Measurements from ENCODE around the gene ATP6V1C2.

ATP6V1C2 gene

GRCh38 chr2:10722252-10722825 is 909 bp downstream of the ATP6V1C2 start:
- DNase-seq = no peak

- no peak for DNase-seq
Measured at GRCh38 chr2:10732924-10733565, 11.6 kb downstream of the ATP6V1C2 start.

- DNase-seq = no peak
Measured at GRCh38 chr2:10733566-10733925, 12.1 kb downstream of the ATP6V1C2 start.

GRCh38 chr2:10733980-10734379 is 12.6 kb downstream of the ATP6V1C2 start:
- no peak for DNase-seq

GRCh38 chr2:10738192-10738591 is 16.8 kb downstream of the ATP6V1C2 start:
- no peak for DNase-seq

- DNase-seq = no peak
Measured at GRCh38 chr2:10740226-10740625, 18.8 kb downstream of the ATP6V1C2 start.

GRCh38 chr2:10741139-10741538 is 19.7 kb downstream of the ATP6V1C2 start:
- no peak for DNase-seq

- DNase-seq = no peak
Measured at GRCh38 chr2:10742666-10743065, 21.2 kb downstream of the ATP6V1C2 start.

- no peak for DNase-seq
Measured at GRCh38 chr2:10750610-10751009, 29.2 kb downstream of the ATP6V1C2 start.

- DNase-seq = no peak
Measured at GRCh38 chr2:10752236-10752635, 30.8 kb downstream of the ATP6V1C2 start.

- DNase-seq = no peak
Measured at GRCh38 chr2:10753156-10753555, 31.7 kb downstream of the ATP6V1C2 start.

- DNase-seq = no peak
Measured at GRCh38 chr2:10753876-10754275, 32.4 kb downstream of the ATP6V1C2 start.

GRCh38 chr2:10755621-10756020 is 34.2 kb downstream of the ATP6V1C2 start:
- no peak for DNase-seq

GRCh38 chr2:10757814-10758286 is 36.4 kb downstream of the ATP6V1C2 start:
- no peak for DNase-seq

- no peak for DNase-seq
Measured at GRCh38 chr2:10759151-10759714, 37.8 kb downstream of the ATP6V1C2 start.

- no peak for DNase-seq
Measured at GRCh38 chr2:10760794-10761504, 39.5 kb downstream of the ATP6V1C2 start.

GRCh38 chr2:10761591-10761990 is 40.2 kb downstream of the ATP6V1C2 start:
- no peak for DNase-seq

GRCh38 chr2:10762651-10763460 is 41.4 kb downstream of the ATP6V1C2 start:
- peak in 1 of 56 donors; percentile 9 for DNase-seq

- DNase-seq = no peak
Measured at GRCh38 chr2:10763461-10763800, 42.0 kb downstream of the ATP6V1C2 start.

GRCh38 chr2:10764096-10764785 is 42.8 kb downstream of the ATP6V1C2 start:
- DNase-seq = no peak

GRCh38 chr2:10764896-10765295 is 43.5 kb downstream of the ATP6V1C2 start:
- DNase-seq = no peak
